ENCODE measurements around the gene AP1B1. TPM values are rescaled to one million over a fixed set of nuclear protein-coding genes. Genes with fewer than 3 reads are reported as not detected.

AP1B1 gene
- total and polyA plus RNA-seq, 3 donors from 2014 or later: 71.8 to 92.0 (median 79.8) TPM

DNA sequence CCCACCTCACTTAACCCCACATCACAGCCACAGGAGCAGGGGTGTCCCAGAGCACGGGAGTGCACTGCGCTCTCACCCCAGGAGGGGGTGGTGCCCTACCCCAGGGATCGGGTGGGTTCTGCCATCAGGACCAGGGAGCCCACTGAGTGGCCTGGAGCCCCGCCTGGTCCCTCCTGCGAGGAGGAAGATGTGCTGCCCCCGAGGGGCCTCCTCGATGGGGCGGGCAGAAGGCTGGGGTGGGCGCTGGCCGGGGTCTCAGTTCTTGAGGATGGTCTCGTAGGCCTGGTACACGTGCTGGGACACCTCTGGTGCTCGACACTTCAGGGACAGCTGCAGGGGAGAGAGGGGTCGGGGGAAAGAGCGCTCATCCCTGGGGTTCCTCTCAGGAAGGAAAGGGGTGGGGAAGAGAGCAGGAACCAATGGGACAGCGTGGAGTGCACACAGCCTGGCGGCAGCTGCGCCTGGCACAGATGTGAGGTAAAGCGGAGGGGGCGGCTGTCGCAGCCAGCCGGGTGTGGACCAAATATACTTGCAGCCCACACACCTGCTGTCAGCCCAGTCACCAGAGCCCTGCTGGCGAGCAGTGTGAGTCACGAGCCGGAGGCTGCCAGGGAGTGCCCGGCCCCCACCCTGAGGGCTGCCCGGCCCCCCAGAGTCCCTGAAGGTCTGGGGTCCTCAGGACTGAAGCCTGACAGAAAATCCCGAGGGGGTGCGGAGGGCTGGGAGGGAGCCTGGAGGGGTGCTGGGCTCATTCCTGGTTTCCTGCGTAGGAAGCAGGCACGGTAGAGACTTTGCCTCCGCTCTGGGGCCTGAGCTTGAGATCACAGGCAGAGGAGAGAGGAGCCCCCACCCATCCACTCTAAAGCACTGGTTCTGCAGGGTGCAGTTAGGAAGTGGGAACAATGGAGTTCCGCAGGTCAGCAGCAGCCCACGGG is 59.5 kb downstream of the AP1B1 start:
- intact Hi-C loops (cut with DNase I; ENCODE audit: low total_unique reads): no loop called here
- H3K9me3 ChIP-seq: no peaks in the 10 kb centered on the region
- no peak overlapping the region for H3K27ac ChIP-seq
- H3K27me3 ChIP-seq: no peaks in the 10 kb centered on the region
- H3K4me1 ChIP-seq: peaks cover 14% of the 10 kb centered on the region
- no peak for DNase-seq
- 91 to 93% methylated on average over 25 to 34 of the region's 34 CpGs for WGBS, 2 donors
- no peaks in the 10 kb centered on the region for H3K36me3 ChIP-seq (ENCODE audit: low read depth, missing control alignments)
- TF ChIP-seq POLR2A (IDR thresholded peaks at IDR 0.05): no peak
- TF ChIP-seq, protein P1, sequence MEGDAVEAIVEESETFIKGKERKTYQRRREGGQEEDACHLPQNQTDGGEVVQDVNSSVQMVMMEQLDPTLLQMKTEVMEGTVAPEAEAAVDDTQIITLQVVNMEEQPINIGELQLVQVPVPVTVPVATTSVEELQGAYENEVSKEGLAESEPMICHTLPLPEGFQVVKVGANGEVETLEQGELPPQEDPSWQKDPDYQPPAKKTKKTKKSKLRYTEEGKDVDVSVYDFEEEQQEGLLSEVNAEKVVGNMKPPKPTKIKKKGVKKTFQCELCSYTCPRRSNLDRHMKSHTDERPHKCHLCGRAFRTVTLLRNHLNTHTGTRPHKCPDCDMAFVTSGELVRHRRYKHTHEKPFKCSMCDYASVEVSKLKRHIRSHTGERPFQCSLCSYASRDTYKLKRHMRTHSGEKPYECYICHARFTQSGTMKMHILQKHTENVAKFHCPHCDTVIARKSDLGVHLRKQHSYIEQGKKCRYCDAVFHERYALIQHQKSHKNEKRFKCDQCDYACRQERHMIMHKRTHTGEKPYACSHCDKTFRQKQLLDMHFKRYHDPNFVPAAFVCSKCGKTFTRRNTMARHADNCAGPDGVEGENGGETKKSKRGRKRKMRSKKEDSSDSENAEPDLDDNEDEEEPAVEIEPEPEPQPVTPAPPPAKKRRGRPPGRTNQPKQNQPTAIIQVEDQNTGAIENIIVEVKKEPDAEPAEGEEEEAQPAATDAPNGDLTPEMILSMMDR (IDR thresholded peaks at IDR 0.05): no peak
- H3K4me3 ChIP-seq: no peak overlapping the region

DNA sequence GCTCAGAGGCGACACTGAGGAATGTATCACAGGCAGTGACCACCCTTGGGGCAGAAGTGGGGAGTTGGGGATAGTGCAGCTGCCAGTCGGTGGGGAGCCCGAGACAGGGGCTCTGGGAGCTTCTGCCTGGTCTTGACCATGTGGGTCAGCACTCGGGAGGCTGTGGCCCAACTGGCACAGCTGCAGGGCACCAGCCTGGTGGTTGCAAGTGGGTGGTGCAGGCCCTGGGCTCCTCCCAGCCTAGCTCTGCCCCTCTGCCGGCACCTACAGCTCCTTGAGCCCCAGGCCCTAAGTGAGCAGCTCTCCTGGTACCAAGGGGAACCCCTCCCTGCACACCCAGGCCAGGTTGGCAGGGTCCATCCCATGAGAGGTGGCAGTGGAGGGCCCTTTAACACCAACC is 60.3 kb downstream of the AP1B1 start:
- intact Hi-C loops (cut with DNase I; ENCODE audit: low total_unique reads): no loop called here
- Histone ChIP-seq H3K4me3 (no peak overlapping the region), H3K36me3 (ENCODE audit: low read depth, missing control alignments) (no peaks in the 10 kb centered on the region), H3K9me3 (no peaks in the 10 kb centered on the region), H3K4me1 (peaks cover 14% of the 10 kb centered on the region), H3K27me3 (no peaks in the 10 kb centered on the region), H3K27ac (no peak overlapping the region)
- TF ChIP-seq POLR2A (IDR thresholded peaks at IDR 0.05): no peak
- TF ChIP-seq, protein P1 (IDR thresholded peaks at IDR 0.05): peak in 1 of 3 experiments; percentile 30
- DNase-seq: no peak
- WGBS, 2 donors: 81 to 100% methylated on average over 2 to 5 of the region's 5 CpGs

GRCh38 chr22:29327089-29327764 is 61.1 kb downstream of the AP1B1 start:
- peak; percentile 48 for DNase-seq
- no peaks in the 10 kb centered on the region for H3K9me3 ChIP-seq
- H3K27ac ChIP-seq: no peak overlapping the region
- H3K4me1 ChIP-seq: peaks cover 14% of the 10 kb centered on the region
- no peaks in the 10 kb centered on the region for H3K27me3 ChIP-seq
- no peaks in the 10 kb centered on the region for H3K36me3 ChIP-seq (ENCODE audit: low read depth, missing control alignments)
- no peak overlapping the region for H3K4me3 ChIP-seq
- no peak for TF ChIP-seq POLR2A (IDR thresholded peaks at IDR 0.05)
- TF ChIP-seq, protein P1 (IDR thresholded peaks at IDR 0.05): no peak
- 55 to 70% methylated on average over 9 to 15 of the region's 15 CpGs for WGBS, 2 donors
- intact Hi-C loops (cut with DNase I; ENCODE audit: low total_unique reads): no loop called here

- Histone ChIP-seq H3K27ac (no peak overlapping the region), H3K27me3 (no peaks in the 10 kb centered on the region), H3K9me3 (no peaks in the 10 kb centered on the region), H3K36me3 (ENCODE audit: low read depth, missing control alignments) (no peaks in the 10 kb centered on the region), H3K4me3 (no peak overlapping the region), H3K4me1 (peaks cover 14% of the 10 kb centered on the region)
- no peak for DNase-seq
- intact Hi-C loops (cut with DNase I; ENCODE audit: low total_unique reads): no loop called here
- TF ChIP-seq, protein P1 (IDR thresholded peaks at IDR 0.05): no peak
- no peak for TF ChIP-seq POLR2A (IDR thresholded peaks at IDR 0.05)
- 90 to 96% methylated on average over 8 to 10 of the region's 10 CpGs for WGBS, 2 donors
These were observed 61.9 kb downstream of the AP1B1 start for GRCh38 chr22:29326481-29326880.

All from testis (tissue), 3 donors.